SK-N-SH treated with all-trans-retinoic acid at 6 μM for 48 hours (cell line): Measurements from ENCODE around the gene ADGRB3.

Experiments used
- ATAC-seq: fragments of 200-7000 bp; cut with Tn5 transposase; 3 replicates; pipeline ENCODE4 v1.9.1; 2020; ENCODE audit warnings: mild to moderate bottlenecking, moderate library complexity
- ARNTL ChIP-seq: fragments of 450-650 bp; formaldehyde crosslinking; IDR thresholded peaks from 2 replicates; pipeline ENCODE4 v1.5.0; 2020; ENCODE audit warnings: low read depth, mild to moderate bottlenecking, moderate library complexity, borderline replicate concordance
- BACH2 ChIP-seq: fragments of 250-450 bp; sonication (Bioruptor Pico); IDR thresholded peaks from 2 replicates; pipeline ENCODE4 v1.9.0; 2021; ENCODE audit warnings: mild to moderate bottlenecking, borderline replicate concordance
- CSDC2 ChIP-seq: fragments of 250-450 bp; sonication (Bioruptor Pico); IDR thresholded peaks from 2 replicates; pipeline ENCODE4 v1.5.0; 2020; ENCODE audit warnings: mild to moderate bottlenecking, moderate library complexity
- ESRRG ChIP-seq: fragments of 250-450 bp; sonication (Bioruptor Pico); IDR thresholded peaks from 2 replicates; pipeline ENCODE4 v1.6.1; 2021; ENCODE audit warnings: mild to moderate bottlenecking
- GLIS3 ChIP-seq: fragments of 250-450 bp; sonication (Bioruptor Pico); IDR thresholded peaks from 2 replicates; pipeline ENCODE4 v1.5.0; 2020; ENCODE audit warnings: mild to moderate bottlenecking, moderate library complexity
- ISL1 ChIP-seq: fragments of 250-450 bp; sonication (Bioruptor Pico); IDR thresholded peaks from 2 replicates; pipeline ENCODE4 v2.1.2; 2022; ENCODE audit warnings: mild to moderate bottlenecking, moderate library complexity
- PPARA ChIP-seq: fragments of 250-450 bp; sonication (Bioruptor Pico); IDR thresholded peaks from 2 replicates; pipeline ENCODE4 v1.5.0; 2020; ENCODE audit warnings: mild to moderate bottlenecking, borderline replicate concordance
- RARB ChIP-seq: fragments of 250-450 bp; sonication (Bioruptor Pico); IDR thresholded peaks from 2 replicates; pipeline ENCODE4 v1.8.0; 2021; ENCODE audit warnings: mild to moderate bottlenecking, moderate library complexity
- SNAI2 ChIP-seq: fragments of 250-450 bp; sonication (Bioruptor Pico); IDR thresholded peaks from 2 replicates; pipeline ENCODE4 v1.5.0; 2020; ENCODE audit warnings: mild to moderate bottlenecking, moderate library complexity
- TCF4 ChIP-seq: fragments of 250-450 bp; sonication (Bioruptor Pico); IDR thresholded peaks from 2 replicates; pipeline ENCODE4 v1.8.0; 2021; ENCODE audit warnings: mild to moderate bottlenecking, moderate library complexity, borderline replicate concordance
- TOX ChIP-seq: fragments of 250-450 bp; sonication (Bioruptor Pico); IDR thresholded peaks from 2 replicates; pipeline ENCODE4 v1.8.0; 2021; ENCODE audit warnings: mild to moderate bottlenecking, moderate library complexity, borderline replicate concordance
- ZFP3 ChIP-seq: fragments of 250-450 bp; sonication (Bioruptor Pico); IDR thresholded peaks from 2 replicates; pipeline ENCODE4 v1.5.0; 2020; ENCODE audit warnings: mild to moderate bottlenecking, moderate library complexity
- ZNF565 ChIP-seq: fragments of 450-650 bp; formaldehyde crosslinking; conservative IDR thresholded peaks from 2 replicates; pipeline ENCODE4 v1.5.0; 2020; ENCODE audit warnings: low read depth, mild to moderate bottlenecking, moderate library complexity
- ZNF70 ChIP-seq: fragments of 450-650 bp; formaldehyde crosslinking; IDR thresholded peaks from 2 replicates; pipeline ENCODE4 v1.5.0; 2020; ENCODE audit warnings: mild to moderate bottlenecking, moderate library complexity
- ZNF8 ChIP-seq: fragments of 450-650 bp; formaldehyde crosslinking; IDR thresholded peaks from 2 replicates; pipeline ENCODE4 v1.5.0; 2020; ENCODE audit warnings: mild to moderate bottlenecking, moderate library complexity
- TF ChIP-seq, protein P1 (sequence below): fragments of 250-450 bp; sonication (Bioruptor Pico); IDR thresholded peaks from 2 replicates; pipeline ENCODE4 v1.5.0; 2020; ENCODE audit warnings: mild to moderate bottlenecking, moderate library complexity
- TF ChIP-seq, protein P2 (sequence below): fragments of 250-450 bp; sonication (Bioruptor Pico); IDR thresholded peaks from 2 replicates; pipeline ENCODE4 v1.5.1; 2021; ENCODE audit warnings: mild to moderate bottlenecking, moderate library complexity
- TF ChIP-seq, protein P3 (sequence below): fragments of 250-450 bp; sonication (Bioruptor Pico); IDR thresholded peaks from 2 replicates; pipeline ENCODE4 v1.8.0; 2020; ENCODE audit warnings: mild to moderate bottlenecking, moderate library complexity, borderline replicate concordance
- TF ChIP-seq, protein P4 (sequence below): fragments of 250-450 bp; sonication (Bioruptor Pico); IDR thresholded peaks from 2 replicates; pipeline ENCODE4 v1.8.0; 2021; ENCODE audit warnings: low read depth, mild to moderate bottlenecking, moderate library complexity, borderline replicate concordance

ADGRB3 gene

DNA sequence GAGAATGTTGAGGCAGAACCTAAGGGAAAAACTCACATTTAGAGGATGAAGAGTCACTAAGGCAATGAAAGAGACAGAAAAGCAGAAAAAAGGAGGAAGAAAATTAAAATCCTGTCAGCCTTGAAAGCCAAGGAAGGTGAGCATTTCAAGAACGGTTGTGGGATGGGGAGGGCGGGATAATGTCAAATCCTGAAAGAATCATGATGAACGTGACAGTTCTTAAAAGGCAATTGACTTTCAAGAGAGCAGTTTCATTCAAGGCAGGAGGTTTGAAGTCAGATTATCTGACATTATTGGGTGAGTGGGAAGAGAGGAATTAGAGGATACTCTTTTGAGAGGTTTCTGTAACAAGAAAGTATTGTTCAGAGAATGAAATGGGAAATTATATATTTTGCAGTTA, 284.5 kb downstream of the ADGRB3 start (continued):
- TF ChIP-seq, protein P1, sequence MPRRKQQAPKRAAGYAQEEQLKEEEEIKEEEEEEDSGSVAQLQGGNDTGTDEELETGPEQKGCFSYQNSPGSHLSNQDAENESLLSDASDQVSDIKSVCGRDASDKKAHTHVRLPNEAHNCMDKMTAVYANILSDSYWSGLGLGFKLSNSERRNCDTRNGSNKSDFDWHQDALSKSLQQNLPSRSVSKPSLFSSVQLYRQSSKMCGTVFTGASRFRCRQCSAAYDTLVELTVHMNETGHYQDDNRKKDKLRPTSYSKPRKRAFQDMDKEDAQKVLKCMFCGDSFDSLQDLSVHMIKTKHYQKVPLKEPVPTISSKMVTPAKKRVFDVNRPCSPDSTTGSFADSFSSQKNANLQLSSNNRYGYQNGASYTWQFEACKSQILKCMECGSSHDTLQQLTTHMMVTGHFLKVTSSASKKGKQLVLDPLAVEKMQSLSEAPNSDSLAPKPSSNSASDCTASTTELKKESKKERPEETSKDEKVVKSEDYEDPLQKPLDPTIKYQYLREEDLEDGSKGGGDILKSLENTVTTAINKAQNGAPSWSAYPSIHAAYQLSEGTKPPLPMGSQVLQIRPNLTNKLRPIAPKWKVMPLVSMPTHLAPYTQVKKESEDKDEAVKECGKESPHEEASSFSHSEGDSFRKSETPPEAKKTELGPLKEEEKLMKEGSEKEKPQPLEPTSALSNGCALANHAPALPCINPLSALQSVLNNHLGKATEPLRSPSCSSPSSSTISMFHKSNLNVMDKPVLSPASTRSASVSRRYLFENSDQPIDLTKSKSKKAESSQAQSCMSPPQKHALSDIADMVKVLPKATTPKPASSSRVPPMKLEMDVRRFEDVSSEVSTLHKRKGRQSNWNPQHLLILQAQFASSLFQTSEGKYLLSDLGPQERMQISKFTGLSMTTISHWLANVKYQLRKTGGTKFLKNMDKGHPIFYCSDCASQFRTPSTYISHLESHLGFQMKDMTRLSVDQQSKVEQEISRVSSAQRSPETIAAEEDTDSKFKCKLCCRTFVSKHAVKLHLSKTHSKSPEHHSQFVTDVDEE (CRISPR knock-in tag): no peak
- TF ChIP-seq BACH2 (no peak), ZNF8 (CRISPR knock-in tag) (no peak), CSDC2 (CRISPR knock-in tag) (no peak)
- TF ChIP-seq, protein P2, sequence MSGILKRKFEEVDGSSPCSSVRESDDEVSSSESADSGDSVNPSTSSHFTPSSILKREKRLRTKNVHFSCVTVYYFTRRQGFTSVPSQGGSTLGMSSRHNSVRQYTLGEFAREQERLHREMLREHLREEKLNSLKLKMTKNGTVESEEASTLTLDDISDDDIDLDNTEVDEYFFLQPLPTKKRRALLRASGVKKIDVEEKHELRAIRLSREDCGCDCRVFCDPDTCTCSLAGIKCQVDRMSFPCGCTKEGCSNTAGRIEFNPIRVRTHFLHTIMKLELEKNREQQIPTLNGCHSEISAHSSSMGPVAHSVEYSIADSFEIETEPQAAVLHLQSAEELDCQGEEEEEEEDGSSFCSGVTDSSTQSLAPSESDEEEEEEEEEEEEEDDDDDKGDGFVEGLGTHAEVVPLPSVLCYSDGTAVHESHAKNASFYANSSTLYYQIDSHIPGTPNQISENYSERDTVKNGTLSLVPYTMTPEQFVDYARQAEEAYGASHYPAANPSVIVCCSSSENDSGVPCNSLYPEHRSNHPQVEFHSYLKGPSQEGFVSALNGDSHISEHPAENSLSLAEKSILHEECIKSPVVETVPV (CRISPR knock-in tag): no peak
- TF ChIP-seq, protein P3, sequence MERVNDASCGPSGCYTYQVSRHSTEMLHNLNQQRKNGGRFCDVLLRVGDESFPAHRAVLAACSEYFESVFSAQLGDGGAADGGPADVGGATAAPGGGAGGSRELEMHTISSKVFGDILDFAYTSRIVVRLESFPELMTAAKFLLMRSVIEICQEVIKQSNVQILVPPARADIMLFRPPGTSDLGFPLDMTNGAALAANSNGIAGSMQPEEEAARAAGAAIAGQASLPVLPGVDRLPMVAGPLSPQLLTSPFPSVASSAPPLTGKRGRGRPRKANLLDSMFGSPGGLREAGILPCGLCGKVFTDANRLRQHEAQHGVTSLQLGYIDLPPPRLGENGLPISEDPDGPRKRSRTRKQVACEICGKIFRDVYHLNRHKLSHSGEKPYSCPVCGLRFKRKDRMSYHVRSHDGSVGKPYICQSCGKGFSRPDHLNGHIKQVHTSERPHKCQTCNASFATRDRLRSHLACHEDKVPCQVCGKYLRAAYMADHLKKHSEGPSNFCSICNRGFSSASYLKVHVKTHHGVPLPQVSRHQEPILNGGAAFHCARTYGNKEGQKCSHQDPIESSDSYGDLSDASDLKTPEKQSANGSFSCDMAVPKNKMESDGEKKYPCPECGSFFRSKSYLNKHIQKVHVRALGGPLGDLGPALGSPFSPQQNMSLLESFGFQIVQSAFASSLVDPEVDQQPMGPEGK (CRISPR knock-in tag): no peak

DNA sequence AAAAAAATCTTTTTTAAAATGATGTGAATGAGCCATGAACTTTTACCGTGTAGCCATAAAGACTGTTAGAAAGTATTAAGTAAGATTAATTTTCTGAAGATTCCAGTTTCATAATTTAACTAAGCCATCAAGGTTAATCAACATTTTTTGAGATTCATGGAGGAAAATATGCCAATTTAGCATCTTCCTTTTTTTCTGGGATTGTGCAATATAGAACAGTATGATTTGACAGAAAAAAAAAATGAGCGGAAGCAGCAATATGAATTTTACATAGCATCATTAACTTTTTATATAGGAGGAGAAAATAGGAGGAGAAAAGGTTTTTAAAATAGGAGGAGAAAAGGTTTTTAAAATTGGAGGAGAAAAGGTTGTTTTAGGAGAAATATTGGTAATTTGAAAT, 306.3 kb downstream of the ADGRB3 start:
- TF ChIP-seq, protein P3 (CRISPR knock-in tag): no peak
- TF ChIP-seq SNAI2 (no peak), ARNTL (CRISPR knock-in tag) (no peak), TCF4 (CRISPR knock-in tag) (no peak), ZNF565 (CRISPR knock-in tag) (no peak)
- no peak for ATAC-seq

DNA sequence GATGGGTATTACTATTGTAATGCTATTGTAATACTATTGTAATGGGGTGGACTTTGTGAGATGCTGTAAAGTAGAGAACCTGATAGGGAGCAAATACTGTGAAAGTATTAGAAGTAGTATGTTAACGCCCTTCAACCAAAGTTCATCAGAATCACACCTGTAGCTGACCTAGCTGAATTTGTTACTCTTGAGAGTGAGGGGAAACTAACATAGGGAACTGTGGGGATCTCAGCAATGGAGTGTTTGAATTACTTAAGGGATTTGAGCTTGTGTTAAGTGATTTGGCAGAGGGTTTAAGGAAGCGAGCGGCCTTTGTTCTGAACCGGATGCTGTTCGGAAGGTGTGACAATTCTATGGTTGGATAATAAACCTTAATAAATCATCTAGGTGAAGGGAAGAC, 312.6 kb downstream of the ADGRB3 start:
- TF ChIP-seq ESRRG (CRISPR knock-in tag) (no peak), TCF4 (CRISPR knock-in tag) (no peak), ZNF565 (CRISPR knock-in tag) (no peak), BACH2 (no peak), GLIS3 (CRISPR knock-in tag) (no peak), ISL1 (no peak), ARNTL (CRISPR knock-in tag) (no peak), ZFP3 (CRISPR knock-in tag) (no peak), ZNF70 (CRISPR knock-in tag) (no peak), SNAI2 (no peak), RARB (no peak), PPARA (CRISPR knock-in tag) (no peak), TOX (CRISPR knock-in tag) (no peak), ZNF8 (CRISPR knock-in tag) (no peak)
- TF ChIP-seq, protein P2 (CRISPR knock-in tag): no peak
- TF ChIP-seq, protein P4, sequence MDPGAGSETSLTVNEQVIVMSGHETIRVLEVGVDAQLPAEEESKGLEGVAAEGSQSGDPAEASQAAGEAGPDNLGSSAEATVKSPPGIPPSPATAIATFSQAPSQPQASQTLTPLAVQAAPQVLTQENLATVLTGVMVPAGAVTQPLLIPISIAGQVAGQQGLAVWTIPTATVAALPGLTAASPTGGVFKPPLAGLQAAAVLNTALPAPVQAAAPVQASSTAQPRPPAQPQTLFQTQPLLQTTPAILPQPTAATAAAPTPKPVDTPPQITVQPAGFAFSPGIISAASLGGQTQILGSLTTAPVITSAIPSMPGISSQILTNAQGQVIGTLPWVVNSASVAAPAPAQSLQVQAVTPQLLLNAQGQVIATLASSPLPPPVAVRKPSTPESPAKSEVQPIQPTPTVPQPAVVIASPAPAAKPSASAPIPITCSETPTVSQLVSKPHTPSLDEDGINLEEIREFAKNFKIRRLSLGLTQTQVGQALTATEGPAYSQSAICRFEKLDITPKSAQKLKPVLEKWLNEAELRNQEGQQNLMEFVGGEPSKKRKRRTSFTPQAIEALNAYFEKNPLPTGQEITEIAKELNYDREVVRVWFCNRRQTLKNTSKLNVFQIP: no peak
- TF ChIP-seq, protein P1 (CRISPR knock-in tag): no peak
- TF ChIP-seq, protein P3 (CRISPR knock-in tag): no peak
- ATAC-seq: no peak
